ENCODE measurements around the gene GPR15LG. TPM values are rescaled to one million over a fixed set of nuclear protein-coding genes. Genes with fewer than 3 reads are reported as not detected.
"Not testable (repeated sequence)": the region's sequence is repeated elsewhere in the genome, so short reads cannot be mapped to it uniquely, and the experiment has no call there.

The GPR15LG gene
- not detected for polyA plus RNA-seq (ENCODE audit: insufficient read length)

DNA sequence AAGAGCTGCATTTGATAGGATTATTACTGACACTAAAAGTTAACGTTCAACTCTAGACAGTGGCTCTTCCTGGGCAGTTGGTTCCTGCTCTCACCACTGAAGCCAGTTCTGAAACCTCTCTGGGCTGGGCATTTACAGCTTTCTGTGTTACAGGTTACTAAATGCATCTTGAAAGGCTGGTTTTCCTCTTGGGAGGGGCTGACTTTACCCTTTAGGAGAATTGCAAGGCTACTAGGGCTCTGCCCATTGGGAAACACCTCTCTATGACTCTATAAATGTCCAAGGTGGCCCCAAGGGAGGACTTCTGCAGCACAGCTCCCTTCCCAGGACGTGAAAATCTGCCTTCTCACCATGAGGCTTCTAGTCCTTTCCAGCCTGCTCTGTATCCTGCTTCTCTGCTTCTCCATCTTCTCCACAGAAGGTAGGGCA is at the start of gene GPR15LG:
GPR15LG (plus strand) TSS at position 301 of the 429 bp plus-strand sequence; CDS start at position 352, 51 bp downstream.
- DNase-seq = no peak

GRCh38 chr10:84125910-84126784 is 47.5 kb upstream of the GPR15LG start:
- not testable (repeated sequence) for DNase-seq

DNA sequence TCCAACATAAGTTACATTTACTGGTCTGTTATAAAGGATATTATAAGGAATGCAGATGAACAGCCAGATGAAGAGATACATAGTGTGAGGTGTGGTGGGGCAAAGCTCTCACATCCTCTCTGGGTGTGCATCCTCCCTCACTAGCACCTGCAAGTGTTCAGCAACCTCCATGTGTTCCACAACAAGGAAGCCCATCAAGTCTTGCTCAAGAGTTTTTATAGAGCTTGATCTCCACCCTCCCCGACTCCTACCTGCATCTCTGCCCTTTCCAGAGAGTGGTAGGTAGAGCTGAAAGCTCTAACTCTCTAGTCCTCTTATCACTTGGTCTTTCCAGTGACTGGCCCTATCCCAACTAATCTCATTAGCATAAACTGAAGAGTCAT is 46.8 kb upstream of the GPR15LG start:
- DNase-seq = no peak

- DNase-seq = no peak
Measured at GRCh38 chr10:84135836-84136235, 37.8 kb upstream of the GPR15LG start.

DNA sequence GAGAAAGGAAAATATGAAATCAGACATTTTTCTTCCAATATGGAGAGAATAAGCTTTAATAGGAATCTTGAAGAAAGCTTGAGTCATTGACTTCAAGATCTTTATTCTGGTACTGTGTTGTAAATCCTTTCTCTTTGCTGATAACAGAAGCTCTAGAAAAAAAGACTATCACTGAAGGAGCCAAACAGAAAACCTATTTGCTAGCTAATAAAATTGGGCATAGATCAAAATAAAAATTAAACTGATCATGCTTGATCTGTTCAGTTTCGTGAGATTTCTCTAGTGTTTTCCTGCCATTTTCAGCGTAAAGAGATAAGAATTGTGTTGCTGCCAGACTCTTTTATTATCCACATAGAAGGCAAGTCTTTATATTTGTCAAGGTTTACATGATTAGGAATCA is 35.8 kb upstream of the GPR15LG start:
- no peak for DNase-seq

GRCh38 chr10:84138478-84139125 is 35.0 kb upstream of the GPR15LG start:
- no peak for DNase-seq

DNA sequence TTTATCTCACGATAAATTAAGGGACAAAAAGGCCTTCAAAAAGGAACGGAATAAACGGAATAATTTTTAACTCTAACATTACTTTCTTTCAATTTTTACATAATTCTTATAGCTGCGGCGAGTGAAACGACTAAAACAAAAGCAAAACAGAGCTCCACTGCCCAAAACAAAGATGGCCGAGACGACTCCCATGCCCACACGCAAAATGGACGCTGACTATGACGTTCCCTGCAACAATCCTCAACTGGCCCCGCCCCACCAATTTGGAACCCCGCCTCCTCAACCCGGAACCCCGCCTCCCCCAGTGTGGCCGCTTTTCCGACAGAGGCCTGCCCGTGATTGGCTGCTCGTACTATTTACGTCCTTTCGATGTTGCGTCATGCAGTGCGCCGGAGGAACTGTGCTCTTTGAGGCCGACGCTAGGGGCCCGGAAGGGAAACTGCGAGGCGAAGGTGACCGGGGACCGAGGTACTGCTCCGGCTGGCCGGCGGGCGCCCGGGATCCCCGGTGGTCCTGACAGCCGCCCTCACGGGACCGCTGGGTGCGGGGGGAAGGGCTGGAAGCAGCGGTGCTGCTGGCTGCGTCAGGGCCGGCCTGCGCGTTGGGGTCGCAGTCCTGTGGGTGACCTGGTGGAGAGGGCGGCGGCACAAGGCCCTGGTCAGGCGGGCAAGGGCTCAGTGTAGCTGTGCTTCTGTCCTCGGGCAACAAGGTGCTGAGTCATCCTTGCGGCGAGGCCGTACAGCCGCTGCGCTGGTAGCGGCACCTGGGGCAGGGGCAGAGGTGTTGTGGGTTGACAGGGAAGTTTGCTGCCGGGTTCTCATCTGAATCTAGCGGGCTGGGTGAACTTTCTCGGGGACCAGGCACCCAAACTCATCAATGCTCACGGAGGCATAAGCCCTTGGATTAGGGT is 34.2 kb upstream of the GPR15LG start, which contains the start of gene GHITM:
GHITM (plus strand) TSS at position 384 of the 910 bp plus-strand sequence. CDS start 1,992 bp downstream, outside the sequence.
- DNase-seq = peak; percentile 98

- DNase-seq = no peak
Measured at GRCh38 chr10:84140036-84140379, 33.6 kb upstream of the GPR15LG start.

DNA sequence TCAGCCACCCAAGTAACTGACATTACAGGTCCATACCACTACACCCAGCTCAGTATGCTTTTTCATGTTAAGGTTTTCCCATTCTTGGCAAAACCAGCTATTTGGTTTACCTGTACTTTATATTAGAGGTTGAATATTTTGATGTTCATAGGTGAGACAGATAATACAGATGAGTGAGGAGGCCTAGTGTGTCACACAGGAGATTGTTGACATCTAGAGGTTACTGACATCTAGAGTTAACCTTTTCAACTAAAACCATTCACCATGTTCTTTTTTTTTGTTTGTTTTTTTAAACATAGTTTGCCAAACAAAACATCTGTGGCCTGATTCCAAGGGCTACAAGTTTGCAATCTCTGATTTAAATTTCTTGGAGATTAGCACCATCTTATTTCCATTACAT is 26.3 kb upstream of the GPR15LG start:
- DNase-seq = no peak

- DNase-seq = not testable (repeated sequence)
Measured at GRCh38 chr10:84148006-84148597, 25.5 kb upstream of the GPR15LG start.

GRCh38 chr10:84149854-84150253 is 23.7 kb upstream of the GPR15LG start:
- DNase-seq = no peak

DNA sequence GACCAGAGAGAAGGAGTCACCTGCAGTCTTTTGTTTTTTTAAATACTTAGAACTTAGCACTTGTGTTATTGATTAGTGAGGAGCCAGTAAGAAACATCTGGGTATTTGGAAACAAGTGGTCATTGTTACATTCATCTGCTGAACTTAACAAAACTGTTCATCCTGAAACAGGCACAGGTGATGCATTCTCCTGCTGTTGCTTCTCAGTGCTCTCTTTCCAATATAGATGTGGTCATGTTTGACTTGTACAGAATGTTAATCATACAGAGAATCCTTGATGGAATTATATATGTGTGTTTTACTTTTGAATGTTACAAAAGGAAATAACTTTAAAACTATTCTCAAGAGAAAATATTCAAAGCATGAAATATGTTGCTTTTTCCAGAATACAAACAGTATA is 20.8 kb upstream of the GPR15LG start:
- DNase-seq = no peak

DNA sequence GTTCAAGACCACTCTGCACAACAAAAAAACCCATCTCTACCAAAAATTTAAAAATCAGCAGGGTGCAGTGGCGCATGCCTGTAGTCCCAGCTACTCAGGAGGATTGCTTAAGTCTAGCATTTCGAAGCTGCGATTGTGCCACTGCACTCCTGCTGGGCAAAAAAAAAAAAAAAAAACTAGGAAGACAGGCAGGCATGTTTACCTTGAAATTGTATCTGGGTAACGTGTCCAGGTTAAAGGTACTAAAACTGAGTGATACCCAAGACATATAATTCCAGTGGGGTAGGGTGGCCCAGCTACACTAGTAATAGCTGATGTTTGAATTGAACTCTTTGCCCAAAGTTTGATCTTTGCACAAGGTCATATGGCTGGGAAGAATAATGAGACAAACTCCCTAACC is 18.1 kb upstream of the GPR15LG start:
- DNase-seq = no peak

- DNase-seq = no peak
Measured at GRCh38 chr10:84156009-84156408, 17.6 kb upstream of the GPR15LG start.

DNA sequence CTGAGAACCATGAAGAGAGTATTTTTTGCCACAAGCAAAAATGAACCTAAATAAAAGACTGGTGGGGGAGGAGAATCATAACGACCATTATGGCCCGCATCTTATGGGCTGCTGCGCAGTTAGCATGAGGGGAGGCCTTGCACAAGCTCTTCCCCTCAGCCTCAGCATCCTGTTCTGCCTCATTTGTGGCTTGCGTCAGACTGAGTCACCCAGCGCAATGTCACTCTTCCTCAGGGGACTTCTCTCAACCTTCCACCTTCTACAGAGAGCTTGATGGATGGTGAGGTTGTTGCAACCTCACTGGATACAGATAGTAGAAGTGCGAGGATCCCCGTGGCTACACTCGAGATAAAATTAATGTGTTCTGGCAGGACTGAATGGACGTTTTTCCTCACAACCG is 16.8 kb upstream of the GPR15LG start:
- DNase-seq = no peak

- no peak for DNase-seq
Measured at GRCh38 chr10:84158061-84158460, 15.5 kb upstream of the GPR15LG start.

DNA sequence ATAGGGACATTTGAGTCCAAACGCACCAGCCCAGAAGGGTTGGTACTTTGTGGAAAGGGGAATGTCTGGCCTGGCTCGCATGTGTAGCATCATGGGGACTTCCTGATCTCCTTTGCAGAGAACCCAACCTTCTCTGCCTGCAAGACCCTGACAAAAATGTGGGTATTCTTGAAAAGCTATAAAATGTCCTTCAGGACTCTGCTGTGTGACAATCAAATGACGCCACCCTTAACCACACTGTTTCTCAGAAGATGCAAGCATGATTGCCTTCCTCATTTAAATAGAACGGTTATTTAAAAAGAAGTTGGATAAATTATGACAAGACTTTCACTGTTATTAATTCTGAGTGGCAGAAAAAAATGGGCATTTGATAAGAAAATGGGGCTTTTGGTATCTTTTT is 15.1 kb upstream of the GPR15LG start:
- no peak for DNase-seq

- no peak for DNase-seq
Measured at GRCh38 chr10:84159076-84159685, 14.4 kb upstream of the GPR15LG start.

DNA sequence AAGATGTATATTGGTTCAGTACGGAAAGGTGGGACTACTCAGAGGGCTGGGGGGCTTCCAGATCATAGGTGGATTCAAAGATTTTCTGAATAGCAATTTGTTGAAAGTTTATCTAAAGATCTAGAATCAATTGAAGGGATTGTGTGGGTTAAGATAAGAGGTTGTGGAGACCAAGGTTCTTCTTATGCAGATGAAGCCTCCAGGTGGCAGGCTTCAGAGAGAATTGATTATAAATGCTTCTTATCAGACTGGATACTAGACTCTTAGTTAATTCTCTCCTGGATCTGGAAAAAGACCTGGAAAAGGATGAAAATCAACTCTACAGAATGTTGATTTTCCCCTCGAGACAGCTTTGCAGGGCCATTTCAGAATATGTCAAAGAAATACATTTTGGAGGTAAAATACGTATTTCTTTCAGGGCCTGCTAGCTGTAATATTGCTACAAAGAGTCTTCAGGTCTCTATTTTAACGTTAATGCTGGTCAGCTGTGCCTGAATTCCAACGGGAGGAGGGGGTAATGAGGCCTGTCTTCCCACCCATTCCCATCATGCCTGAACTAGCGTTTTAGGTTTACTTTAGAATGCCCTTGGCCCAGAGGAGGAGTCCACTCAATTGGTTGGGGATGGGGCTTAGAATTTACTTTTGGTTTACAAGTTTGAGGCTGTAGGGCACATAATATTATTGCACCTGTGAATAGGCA is 12.8 kb upstream of the GPR15LG start:
- no peak for DNase-seq

DNA sequence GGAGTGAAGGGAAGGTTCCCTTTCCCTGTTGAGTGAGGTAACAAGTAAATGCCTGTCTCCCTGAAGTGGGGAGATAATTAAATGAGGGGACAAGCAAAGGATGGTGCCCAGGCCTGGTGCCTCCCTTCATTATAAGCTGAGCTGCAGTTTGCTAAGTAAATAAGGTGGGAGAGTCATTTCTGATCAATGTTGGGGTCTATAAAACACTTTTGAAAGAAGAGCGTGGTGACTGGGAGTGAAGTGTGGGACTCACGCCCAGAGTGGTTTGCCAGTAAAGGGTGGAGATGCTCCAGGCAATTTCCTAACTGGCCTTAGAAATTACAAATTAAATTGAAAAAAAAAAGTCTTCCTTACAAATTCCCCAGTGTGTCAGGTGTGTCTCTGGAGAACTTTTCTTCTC is 9.6 kb upstream of the GPR15LG start:
- DNase-seq = no peak

DNA sequence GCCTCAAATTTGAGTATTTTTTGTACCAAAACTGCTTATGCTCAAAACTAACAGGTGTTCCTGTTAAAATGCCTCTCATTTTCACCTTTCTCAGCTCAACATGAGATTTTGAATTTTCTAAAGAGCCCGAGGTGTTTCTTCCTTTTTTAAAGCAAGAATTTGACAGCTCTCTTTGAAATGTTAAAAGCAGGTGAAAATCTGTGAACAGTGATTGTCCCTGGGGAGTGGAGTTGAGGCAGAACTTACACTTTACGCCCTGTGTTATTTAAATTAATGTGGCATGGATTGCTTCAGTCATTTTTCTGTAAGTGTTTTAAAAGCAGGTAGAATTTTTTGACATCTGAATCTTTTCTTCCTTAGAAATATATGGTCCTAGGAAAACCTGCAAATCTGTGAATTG is 9.2 kb upstream of the GPR15LG start:
- no peak for DNase-seq

All from hindlimb muscle (tissue), 1 donor.